H1 (cell line): ENCODE data around the gene ZMYM2.

Source experiments
- BACH1 ChIP-seq: IDR thresholded peaks from 2 replicates; pipeline ENCODE4 v1.6.1; 2012; ENCODE audit warnings: low read length, improper control_type of control experiment
- BRCA1 ChIP-seq: IDR thresholded peaks from 2 replicates; pipeline ENCODE4 v1.6.1; 2012; ENCODE audit warnings: low read depth, low read length, improper control_type of control experiment
- CREB1 ChIP-seq: IDR thresholded peaks from 2 replicates; pipeline ENCODE4 v1.6.1; 2012; ENCODE audit warnings: inconsistent platforms
- JUND ChIP-seq: IDR thresholded peaks from 2 replicates; pipeline ENCODE4 v1.6.1; 2011; ENCODE audit warnings: mild to moderate bottlenecking, improper control_type of control experiment, low read length
- POLR2A ChIP-seq, 2 experiments: IDR thresholded peaks; 1 replicate in 1 of 2; 2 replicates in 1 of 2; pipeline ENCODE4 v1.6.1; 2011; ENCODE audit warnings: low read depth in 2 of 2, low read length in 2 of 2, mild to moderate bottlenecking in 2 of 2; ENCODE audit errors: control extremely low read depth in 1 of 2
- RBBP5 ChIP-seq: IDR thresholded peaks from 2 replicates; pipeline ENCODE4 v1.7.1; 2012; ENCODE audit warnings: low read depth, mild to moderate bottlenecking, inconsistent platforms, low read length, moderate library complexity, borderline replicate concordance
- SIN3A ChIP-seq, 2 experiments: IDR thresholded peaks in 1 of 2; conservative IDR thresholded peaks in 1 of 2; 2 replicates each; pipeline ENCODE4 v1.6.1; 2011 to 2012; ENCODE audit warnings: low read length in 2 of 2, improper control_type of control experiment in 1 of 2, low read depth in 1 of 2, mild to moderate bottlenecking in 1 of 2
- TF ChIP-seq, protein P1 (sequence below), 3 experiments: IDR thresholded peaks; 1 replicate in 2 of 3; 2 replicates in 1 of 3; pipeline versions ENCODE4 v1.5.1 to v1.6.1; 2011; ENCODE audit warnings: low read length in 3 of 3, mild to moderate bottlenecking in 3 of 3, inconsistent platforms in 2 of 3, low read depth in 1 of 3, moderate library complexity in 1 of 3; ENCODE audit not compliant: insufficient read depth in 1 of 3; ENCODE audit errors: control extremely low read depth in 1 of 3

DNA sequence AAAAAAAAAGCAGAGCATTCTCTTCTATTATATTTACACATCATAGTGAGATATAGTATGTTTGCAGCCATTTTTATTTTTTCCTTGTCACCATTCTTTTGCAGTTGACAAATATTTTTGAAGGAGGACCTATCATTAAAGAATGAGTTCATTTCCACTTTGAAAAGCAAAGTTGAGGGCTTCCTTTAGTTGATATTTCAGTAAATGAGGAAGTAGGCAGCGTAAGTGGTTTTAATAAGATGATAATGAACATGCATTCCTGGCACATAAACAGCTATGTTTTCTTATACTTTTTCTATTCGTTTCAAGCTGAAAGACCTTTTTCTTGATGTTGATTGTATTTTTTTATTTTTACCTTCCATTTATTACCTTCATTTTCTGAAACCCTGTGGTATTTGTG lies 66.2 kb downstream of the ZMYM2 start:
- TF ChIP-seq POLR2A (IDR thresholded peaks at IDR 0.05; ENCODE audit: control extremely low read depth in 1 of 2, low read depth in 2 of 2, low read length in 2 of 2) (no peak), CREB1 (no peak), BRCA1 (no peak), RBBP5 (no peak), BACH1 (no peak), SIN3A (conservative IDR thresholded peaks at IDR 0.05 in 1 of 2, IDR thresholded peaks at IDR 0.05 in 1 of 2; ENCODE audit: low read depth in 1 of 2, low read length in 2 of 2) (no peak), JUND (no peak)
- TF ChIP-seq, protein P1, sequence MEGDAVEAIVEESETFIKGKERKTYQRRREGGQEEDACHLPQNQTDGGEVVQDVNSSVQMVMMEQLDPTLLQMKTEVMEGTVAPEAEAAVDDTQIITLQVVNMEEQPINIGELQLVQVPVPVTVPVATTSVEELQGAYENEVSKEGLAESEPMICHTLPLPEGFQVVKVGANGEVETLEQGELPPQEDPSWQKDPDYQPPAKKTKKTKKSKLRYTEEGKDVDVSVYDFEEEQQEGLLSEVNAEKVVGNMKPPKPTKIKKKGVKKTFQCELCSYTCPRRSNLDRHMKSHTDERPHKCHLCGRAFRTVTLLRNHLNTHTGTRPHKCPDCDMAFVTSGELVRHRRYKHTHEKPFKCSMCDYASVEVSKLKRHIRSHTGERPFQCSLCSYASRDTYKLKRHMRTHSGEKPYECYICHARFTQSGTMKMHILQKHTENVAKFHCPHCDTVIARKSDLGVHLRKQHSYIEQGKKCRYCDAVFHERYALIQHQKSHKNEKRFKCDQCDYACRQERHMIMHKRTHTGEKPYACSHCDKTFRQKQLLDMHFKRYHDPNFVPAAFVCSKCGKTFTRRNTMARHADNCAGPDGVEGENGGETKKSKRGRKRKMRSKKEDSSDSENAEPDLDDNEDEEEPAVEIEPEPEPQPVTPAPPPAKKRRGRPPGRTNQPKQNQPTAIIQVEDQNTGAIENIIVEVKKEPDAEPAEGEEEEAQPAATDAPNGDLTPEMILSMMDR (IDR thresholded peaks at IDR 0.05; ENCODE audit: control extremely low read depth in 1 of 3, insufficient read depth in 1 of 3, low read depth in 1 of 3, low read length in 3 of 3) = no peak
